COLO668 (cell line): ENCODE measurements around the gene PRKN.

Experiments
- DNase-seq: peaks from one replicate; lab custom pipeline; 2025; ENCODE audit not compliant: unreplicated experiment; lab: John Stamatoyannopoulos, UW

PRKN gene

GRCh38 chr6:162727322-162728182 lies at the start of gene PRKN, which contains the start of gene PACRG:
PRKN (minus strand) TSS chr6:162727766.
PACRG (plus strand) TSS chr6:162727974.
- DNase-seq: peak; percentile 91

- no peak for DNase-seq
These were observed 49.5 kb upstream of the PRKN start for GRCh38 chr6:162777091-162777490.

GRCh38 chr6:162773996-162774395 lies 46.4 kb upstream of the PRKN start:
- no peak for DNase-seq

GRCh38 chr6:162772466-162772865 lies 44.9 kb upstream of the PRKN start:
- no peak for DNase-seq

GRCh38 chr6:162770955-162771354 lies 43.4 kb upstream of the PRKN start:
- no peak for DNase-seq

GRCh38 chr6:162770136-162770535 lies 42.6 kb upstream of the PRKN start:
- DNase-seq: no peak

GRCh38 chr6:162753775-162754174 lies 26.2 kb upstream of the PRKN start:
- DNase-seq: no peak

GRCh38 chr6:162751211-162751859 lies 23.8 kb upstream of the PRKN start:
- DNase-seq: no peak

GRCh38 chr6:162750776-162751175 lies 23.2 kb upstream of the PRKN start:
- no peak for DNase-seq

GRCh38 chr6:162736961-162737360 lies 9.4 kb upstream of the PRKN start:
- DNase-seq: no peak

- DNase-seq: no peak
These were observed 5.9 kb upstream of the PRKN start for GRCh38 chr6:162733489-162733888.

GRCh38 chr6:162730502-162730901 lies 2.9 kb upstream of the PRKN start:
- no peak for DNase-seq

GRCh38 chr6:162728706-162729105 lies 1.1 kb upstream of the PRKN start:
- no peak for DNase-seq

- no peak for DNase-seq
These were observed 631 bp upstream of the PRKN start for GRCh38 chr6:162728197-162728596.

GRCh38 chr6:162726947-162727321 lies 632 bp downstream of the PRKN start:
- DNase-seq: no peak

GRCh38 chr6:162722633-162723032 lies 4.9 kb downstream of the PRKN start:
- DNase-seq: no peak

GRCh38 chr6:162722226-162722625 lies 5.3 kb downstream of the PRKN start:
- no peak for DNase-seq

- no peak for DNase-seq
These were observed 6.2 kb downstream of the PRKN start for GRCh38 chr6:162721404-162721687.

- DNase-seq: no peak
These were observed 8.0 kb downstream of the PRKN start for GRCh38 chr6:162719528-162719927.

GRCh38 chr6:162715601-162716000 lies 12.0 kb downstream of the PRKN start:
- no peak for DNase-seq

- DNase-seq: no peak
These were observed 13.4 kb downstream of the PRKN start for GRCh38 chr6:162713974-162714780.

GRCh38 chr6:162712694-162713093 lies 14.9 kb downstream of the PRKN start:
- no peak for DNase-seq
